Peyer's patch (tissue), 4 donors: Measurements from ENCODE around the gene TOM1L1.

Experiments
- POLR2A ChIP-seq, 2 donors: fragments of 450-650 bp; IDR thresholded peaks; one replicate each; pipeline ENCODE4 v1.5.1; 2017; ENCODE audit warnings: antibody characterized with exemption in 2 of 2, mild to moderate bottlenecking in 2 of 2, moderate library complexity in 2 of 2
- TF ChIP-seq, protein P1 (sequence below), 6 experiments: fragments of 450-650 bp in 4 of 6; fragments of 200-600 bp in 2 of 6; sonication (generic) in 1 of 6; IDR thresholded peaks; one replicate each; pipeline ENCODE4 v1.5.1; 2017 to 2019; ENCODE audit warnings: antibody characterized with exemption in 6 of 6, mild to moderate bottlenecking in 3 of 6, moderate library complexity in 1 of 6

GRCh38 chr17:54909766-54910165 lies 9.1 kb downstream of the TOM1L1 start:
- TF ChIP-seq, protein P1, sequence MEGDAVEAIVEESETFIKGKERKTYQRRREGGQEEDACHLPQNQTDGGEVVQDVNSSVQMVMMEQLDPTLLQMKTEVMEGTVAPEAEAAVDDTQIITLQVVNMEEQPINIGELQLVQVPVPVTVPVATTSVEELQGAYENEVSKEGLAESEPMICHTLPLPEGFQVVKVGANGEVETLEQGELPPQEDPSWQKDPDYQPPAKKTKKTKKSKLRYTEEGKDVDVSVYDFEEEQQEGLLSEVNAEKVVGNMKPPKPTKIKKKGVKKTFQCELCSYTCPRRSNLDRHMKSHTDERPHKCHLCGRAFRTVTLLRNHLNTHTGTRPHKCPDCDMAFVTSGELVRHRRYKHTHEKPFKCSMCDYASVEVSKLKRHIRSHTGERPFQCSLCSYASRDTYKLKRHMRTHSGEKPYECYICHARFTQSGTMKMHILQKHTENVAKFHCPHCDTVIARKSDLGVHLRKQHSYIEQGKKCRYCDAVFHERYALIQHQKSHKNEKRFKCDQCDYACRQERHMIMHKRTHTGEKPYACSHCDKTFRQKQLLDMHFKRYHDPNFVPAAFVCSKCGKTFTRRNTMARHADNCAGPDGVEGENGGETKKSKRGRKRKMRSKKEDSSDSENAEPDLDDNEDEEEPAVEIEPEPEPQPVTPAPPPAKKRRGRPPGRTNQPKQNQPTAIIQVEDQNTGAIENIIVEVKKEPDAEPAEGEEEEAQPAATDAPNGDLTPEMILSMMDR (IDR thresholded peaks at IDR 0.05): no peak
- no peak for TF ChIP-seq POLR2A (IDR thresholded peaks at IDR 0.05)
